Measurements from ENCODE around the gene SPACA9. TPM values are rescaled to one million over a fixed set of nuclear protein-coding genes. Genes with fewer than 3 reads are reported as not detected.

Gene SPACA9
- polyA plus RNA-seq, result 1 to 10 TPM; 2.9 to 6.3 (median 3.1) TPM

DNA sequence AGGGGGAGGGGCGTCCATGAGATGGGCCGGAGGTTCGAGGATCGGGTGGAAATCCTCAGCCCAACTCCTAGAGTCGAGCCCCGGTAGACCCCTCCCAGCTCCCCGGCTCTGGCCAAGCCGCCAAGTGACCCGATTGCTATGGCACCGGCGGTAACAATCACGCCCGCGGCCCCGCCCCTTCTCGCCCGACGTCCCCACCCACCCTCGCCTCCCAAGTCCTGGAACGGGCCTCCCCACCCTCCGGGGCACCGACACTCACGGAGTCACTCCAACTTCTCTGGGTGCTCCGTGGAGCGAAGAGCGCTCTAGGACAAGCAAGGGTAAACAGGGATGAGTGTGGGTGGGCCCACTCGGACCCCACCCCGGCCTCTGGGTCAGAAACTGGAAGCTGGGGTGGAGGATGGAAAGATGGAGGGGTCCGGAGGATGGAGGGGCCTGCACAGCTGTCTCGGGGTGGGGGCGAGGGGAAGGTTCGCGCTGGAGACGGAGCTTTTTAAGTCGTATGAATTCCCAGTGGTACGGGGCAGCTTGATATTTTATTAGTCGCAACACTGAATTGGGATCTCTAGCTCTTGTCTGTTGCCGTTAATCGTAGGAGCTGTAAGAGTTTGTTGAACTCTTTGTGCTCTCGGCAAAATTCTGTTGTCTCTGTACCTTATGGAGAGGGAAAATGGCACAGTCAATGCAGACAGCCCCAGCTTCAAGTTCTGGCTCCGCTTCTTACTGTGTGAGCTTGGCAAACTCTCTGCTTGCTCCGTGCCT is at the start of gene SPACA9:
TSS of gene SPACA9 (plus strand) at position 204 of the 762 bp plus-strand sequence. CDS start 5,050 bp downstream, outside the sequence.
- 10 to 16% (median 15%) methylated on average over 40 to 42 of the region's 42 CpGs for WGBS, 3 donors
- no peak within 1 kb of the TSS for H3K27ac ChIP-seq (ENCODE audit: low read depth, low read length)

DNA sequence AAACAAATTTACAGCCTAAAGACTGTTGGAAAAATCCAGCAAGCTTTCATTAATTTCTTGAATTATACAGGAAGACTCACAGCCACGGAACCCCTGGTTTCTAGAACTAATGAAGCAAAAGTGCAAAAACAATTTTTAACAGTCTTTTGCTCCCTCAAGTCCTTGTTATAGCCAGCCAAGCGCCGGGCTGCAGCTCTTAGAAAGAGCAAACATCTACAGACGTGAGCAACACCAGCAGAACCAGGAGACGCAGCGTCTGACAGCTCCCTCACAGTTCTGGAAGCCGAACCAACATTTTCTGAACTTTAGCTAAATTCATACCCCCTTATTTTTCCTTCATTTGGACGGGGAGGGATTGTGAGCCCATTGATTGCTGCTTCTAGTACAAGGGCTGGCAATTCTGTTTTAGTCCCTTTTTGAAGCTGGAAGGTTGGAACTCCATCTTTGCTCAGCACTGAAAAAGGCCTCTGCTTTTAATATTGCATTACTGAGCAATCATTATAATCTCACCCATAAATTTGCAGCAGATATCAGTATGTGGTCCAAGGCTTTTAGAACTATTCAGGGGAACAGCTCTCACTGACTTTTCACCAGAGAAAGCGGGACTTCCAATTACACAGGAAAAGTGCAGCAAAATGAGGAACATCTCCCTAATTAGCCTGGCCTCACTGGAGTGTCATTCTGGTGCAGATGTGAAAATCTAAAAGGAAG is 46.4 kb upstream of the SPACA9 start:
- WGBS, 3 donors, result 77 to 81% (median 78%) methylated on average over 9 of the region's 9 CpGs
- no peak overlapping the region for H3K27ac ChIP-seq (ENCODE audit: low read depth, low read length)

DNA sequence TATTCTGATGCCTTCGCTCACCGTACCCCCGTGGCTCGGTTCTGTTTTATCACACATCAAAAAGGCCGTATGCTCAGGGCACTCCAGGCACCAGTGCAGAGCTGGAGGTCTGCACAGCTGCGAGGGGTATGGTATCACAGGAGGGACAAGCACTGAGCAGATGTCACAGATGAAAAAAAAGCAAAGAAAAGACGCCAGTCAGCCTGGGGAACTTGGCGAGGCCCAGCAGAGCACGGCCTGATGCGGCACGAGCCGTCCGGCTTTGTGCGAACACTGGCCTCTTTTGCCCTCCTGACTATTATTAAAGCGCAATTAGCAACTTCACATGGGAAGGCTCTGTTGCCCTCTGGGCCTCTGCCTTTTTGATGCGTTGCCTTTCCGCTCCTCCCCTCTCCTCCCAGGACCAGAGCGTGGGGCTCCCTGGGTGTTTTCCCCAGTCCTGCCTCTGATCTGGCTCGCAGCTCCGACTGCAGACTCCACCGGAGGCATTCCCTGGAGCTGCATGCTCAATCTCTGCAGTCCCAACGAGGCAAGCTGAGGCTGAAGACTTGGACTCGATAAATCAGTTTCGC is 45.1 kb upstream of the SPACA9 start:
- WGBS, 3 donors, result 71 to 78% (median 72%) methylated on average over 24 of the region's 24 CpGs
- no peak overlapping the region for H3K27ac ChIP-seq (ENCODE audit: low read depth, low read length)

DNA sequence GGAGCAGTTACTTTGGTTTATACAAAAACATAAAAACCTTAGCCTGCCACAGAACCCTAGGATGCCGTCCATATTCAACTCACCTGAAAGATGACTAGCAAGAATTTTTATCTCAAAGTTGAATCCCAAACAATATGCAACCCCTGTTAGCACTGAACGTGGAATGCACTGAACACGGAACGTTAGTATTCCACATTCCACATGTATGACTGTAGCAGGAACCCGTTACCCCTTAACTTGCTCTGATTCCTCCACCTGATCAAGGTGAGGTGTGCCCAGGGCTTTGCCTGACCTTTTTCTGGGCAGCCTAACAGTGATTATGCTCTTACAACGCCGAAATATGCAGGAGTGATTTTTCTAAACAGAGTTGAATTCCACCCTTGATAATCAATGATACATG is 44.4 kb upstream of the SPACA9 start:
- 86 to 91% (median 89%) methylated on average over 7 of the region's 7 CpGs for WGBS, 3 donors
- H3K27ac ChIP-seq (ENCODE audit: low read depth, low read length), result no peak overlapping the region

DNA sequence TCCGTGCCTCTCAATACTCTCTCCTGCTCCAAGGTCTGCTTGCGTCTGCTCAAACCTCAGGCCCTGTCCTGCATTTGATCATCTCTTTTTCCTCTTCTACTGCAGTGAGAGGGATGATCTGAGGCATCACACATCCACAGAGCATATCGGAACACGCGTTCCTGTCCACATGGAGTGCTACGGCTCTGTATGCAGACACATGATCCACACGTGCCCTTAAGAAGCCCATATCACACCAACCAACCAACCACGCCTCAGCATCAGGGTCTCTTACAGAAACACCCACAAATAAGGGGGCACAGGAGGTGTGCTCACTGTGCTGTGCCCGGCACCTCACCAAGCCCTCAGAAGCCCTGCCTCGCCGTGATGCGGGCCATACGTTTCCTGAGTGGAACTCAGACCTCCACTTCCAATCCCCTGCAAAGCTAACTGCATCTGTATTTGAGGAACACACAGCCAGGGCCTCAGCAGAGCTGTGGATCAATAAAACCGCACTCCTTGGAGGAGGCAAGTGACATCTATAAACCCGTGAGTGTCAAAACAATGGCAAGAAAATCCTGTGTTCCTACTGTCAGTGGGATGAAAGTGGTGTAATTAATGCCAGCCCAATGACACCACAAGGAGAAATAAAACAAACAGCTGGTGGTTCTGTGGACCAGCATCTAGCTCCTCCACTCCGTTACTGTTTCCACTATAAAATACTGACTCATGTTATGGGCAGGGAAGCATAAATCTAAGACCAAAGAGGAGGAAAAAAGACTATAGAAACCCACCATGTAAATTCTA is 41.0 kb upstream of the SPACA9 start:
- 81 to 87% (median 84%) methylated on average over 16 of the region's 16 CpGs for WGBS, 3 donors
- H3K27ac ChIP-seq (ENCODE audit: low read depth, low read length), result no peak overlapping the region

DNA sequence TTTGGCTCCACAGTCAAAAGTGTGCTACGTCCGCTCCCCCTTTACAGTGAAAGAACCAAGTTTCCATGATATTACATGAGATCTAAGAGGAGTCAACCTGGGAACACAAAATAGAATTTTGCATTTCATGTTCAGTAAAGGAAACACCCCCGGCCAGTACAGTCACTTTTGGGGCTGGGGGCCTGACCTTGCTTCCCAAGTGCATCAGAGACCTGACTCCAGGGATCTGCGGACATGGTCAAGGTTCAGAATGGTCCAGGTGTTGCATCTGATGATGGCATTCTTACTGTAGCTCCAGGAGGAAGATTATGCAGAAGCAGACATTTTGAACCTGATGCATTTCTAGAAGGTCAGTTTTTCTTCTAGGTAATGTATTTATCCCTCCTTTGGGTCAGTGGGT is 40.4 kb upstream of the SPACA9 start:
- 86 to 90% (median 87%) methylated on average over 4 of the region's 4 CpGs for WGBS, 3 donors
- H3K27ac ChIP-seq (ENCODE audit: low read depth, low read length), result no peak overlapping the region

DNA sequence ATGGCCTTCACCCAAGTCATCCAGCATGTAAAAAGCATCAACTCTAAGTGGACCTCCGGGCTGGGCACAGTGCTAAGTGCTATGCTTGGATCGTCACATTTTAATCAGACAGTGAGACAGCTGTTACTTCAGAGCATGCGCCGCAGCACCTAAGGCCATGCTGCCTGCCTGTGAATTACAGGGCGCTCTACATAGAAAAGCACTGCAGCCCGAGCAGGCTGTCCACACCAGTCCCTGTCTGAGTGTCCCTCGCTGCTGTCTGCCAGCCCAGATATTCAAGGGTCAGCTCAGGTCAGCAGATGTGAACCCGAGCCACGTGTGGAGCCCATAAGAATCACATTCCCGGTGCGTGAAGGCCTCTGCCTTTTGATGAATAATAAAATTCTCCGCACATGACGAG is 37.7 kb upstream of the SPACA9 start:
- WGBS, 3 donors, result 78 to 87% (median 86%) methylated on average over 13 of the region's 13 CpGs
- H3K27ac ChIP-seq (ENCODE audit: low read depth, low read length), result no peak overlapping the region

DNA sequence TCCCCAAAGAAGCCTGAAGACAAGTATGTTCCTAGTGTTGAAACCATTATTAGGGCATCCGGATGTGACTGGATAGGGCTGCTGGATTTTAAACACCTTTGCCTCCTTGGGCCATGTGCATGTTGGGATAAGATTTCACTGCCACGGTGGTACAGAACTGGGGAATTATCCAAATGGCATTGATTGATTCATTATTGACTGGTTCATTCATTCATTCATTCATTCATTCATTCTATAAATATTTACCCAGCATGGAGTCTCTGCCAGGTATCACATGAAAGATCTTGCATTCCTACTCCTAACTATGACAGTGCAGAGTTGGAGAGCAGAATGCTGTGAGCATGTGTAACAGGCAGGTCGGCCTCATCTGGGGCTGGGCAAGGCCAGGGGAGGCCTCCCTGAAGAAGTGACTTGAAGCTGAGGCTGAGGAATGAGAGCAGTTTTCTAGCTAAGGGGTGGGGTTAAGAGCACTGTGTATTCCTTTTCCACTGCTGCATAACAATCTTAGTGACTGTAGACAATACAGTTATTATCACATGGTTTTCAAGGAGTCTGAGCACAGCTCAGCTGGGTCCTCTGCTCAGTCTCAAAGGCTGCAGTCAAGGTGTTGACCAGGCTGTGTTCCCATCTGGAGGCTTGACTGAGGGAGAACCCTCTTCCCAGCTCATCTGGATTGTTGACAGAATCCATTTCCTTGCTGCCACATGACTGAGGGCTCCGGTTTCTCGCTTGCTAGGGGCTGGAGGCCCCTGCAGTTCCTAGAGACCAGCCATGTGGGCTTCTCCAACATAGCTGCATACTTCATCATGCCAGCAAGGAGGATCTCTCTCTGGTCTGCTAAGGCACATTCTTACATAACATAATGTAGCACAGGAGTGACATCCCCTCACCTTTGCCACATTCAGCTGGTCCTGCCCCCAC is 36.3 kb upstream of the SPACA9 start:
- WGBS, 3 donors, result 80 to 85% (median 83%) methylated on average over 5 of the region's 5 CpGs
- no peak overlapping the region for H3K27ac ChIP-seq (ENCODE audit: low read depth, low read length)

DNA sequence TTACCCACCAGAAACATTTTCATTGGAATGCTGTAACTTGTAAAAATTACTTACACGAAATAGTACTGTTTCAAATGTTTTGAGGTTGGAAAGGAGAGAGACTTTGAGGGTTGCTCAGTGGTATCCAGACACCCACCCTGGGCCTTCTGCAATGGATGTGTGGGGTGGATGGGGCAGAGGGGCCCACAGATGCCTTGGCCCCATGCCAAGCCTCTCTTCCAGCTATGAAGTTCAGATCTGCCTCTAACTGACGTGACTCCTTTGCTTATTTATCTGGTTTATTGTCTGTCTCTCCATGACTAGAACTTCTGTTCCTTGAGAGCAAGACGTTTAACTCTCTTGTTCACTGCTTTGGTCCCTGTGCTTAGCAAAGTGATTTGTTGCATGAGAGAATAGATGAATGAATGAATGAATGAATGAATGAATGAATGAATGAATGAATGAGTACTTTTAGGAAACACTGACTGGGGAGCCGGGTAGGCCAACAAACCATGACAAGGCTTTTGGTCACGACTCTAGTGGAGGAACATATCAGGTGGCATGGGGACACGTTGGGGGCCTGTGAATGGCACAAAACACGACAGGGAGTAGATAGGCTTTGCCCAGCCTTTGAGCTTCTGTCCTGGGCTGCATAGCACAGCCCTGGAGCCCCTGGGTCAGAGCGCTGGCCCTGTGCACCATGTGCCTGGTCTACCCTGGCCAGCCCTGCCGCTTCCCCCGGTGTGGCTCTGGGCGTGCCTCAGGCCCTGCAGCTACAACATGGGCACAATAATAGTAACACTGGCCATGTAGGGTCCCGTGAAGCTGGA is 32.4 kb upstream of the SPACA9 start:
- H3K27ac ChIP-seq (ENCODE audit: low read depth, low read length), result no peak overlapping the region
- WGBS, 3 donors, result 88 to 89% (median 88%) methylated on average over 12 of the region's 12 CpGs

DNA sequence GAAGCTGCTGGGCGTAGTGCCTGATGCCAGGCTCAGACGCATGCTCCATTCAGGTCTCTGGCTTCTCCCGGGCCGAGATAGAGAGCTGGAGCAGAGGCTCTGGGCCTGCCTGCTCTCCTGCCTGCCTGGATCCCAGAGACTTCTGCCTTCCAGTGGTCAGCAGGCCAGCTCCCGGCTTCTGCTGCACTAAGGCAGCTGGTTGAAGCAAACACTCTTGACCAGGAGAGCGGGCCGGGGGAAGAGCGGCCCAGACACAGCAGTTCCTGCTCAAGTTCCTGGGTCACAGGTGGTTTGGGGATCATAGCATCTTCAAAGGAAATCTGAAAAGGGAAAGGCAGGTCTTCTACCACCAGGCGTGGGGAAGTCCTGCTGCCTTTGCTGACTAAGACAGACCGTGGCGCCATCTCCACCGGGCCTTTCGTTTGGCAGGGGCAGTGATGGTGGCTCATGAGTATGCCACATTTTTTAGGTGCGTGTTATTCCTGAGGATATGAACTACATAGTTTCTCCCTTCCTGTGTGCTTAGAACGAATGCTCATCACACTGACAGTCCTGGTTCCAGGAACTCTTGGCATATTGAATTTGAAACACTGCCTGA is 31.7 kb upstream of the SPACA9 start:
- WGBS, 3 donors, result 87 to 92% (median 88%) methylated on average over 15 of the region's 15 CpGs

DNA sequence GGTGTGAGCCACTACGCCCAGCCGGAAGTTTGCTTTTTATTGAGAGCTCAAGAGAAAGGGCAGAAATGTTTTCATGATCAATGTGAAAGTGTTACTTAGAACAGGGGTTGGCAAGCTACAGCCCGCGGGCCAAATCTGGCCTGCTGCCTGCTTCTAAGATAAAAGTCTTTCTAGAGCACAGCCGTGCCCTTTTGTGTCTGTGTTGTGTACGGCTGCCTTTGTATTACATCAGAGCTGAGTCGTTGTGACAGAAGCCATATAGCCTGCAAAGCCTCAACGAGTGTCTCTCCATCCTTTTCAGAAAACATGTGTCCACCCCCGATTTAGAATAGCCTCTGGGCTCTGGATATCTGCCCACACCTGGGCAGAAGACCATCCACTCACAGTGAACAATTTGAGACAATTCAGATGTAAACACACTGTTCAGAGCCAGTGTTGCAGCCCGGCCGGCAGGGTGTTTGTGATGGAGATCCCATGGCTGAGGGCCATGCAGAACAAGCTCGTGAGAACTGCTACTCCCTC is 29.5 kb upstream of the SPACA9 start:
- H3K27ac ChIP-seq (ENCODE audit: low read depth, low read length), result no peak overlapping the region
- WGBS, 3 donors, result 53 to 70% (median 66%) methylated on average over 12 of the region's 12 CpGs

More for the DNA sequence above, 31.7 kb upstream of the SPACA9 start:
- no peak overlapping the region for H3K27ac ChIP-seq (ENCODE audit: low read depth, low read length)

DNA sequence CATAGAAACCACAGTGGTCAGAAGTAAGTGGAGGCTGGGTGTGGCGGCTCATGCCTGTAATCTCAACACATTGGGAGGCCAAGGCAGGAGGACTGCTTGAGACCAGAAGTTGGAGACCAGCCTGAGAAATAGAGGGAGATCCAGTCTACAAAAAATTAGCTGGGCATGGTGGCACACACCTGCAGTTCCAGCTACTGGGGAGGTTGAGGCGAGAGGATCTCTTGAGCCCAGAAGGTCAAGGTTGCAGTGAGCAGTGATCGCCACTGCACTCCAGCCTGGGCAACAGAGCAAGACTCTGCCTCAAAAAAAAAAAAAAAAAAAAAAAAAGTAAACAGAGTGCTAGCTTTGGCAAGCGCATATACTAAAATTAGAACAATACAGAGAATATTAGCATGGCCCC is 25.2 kb upstream of the SPACA9 start:
- no peak overlapping the region for H3K27ac ChIP-seq (ENCODE audit: low read depth, low read length)
- WGBS, 3 donors, result 90 to 98% (median 93%) methylated on average over 4 of the region's 4 CpGs

DNA sequence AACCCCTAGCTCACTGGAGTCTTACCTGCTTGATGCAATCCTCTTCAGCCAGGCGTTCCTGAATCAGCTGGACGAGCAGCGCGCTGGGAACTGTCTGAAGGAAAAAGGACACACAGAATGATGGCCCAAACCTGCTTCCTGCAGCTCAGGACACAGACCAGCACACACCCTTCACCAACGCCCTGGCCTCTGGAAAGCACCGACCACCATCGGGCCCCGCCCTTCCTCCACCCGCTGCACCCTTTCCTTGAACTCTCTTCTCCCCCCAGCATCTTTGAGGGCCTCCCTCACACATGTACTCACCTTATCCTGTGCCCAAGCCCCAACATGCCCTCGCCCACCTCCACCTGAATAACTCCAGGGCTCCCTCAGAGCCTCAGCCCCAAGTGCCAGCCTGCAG is 23.9 kb upstream of the SPACA9 start:
- WGBS, 3 donors, result 69 to 82% (median 79%) methylated on average over 10 of the region's 10 CpGs
- no peak overlapping the region for H3K27ac ChIP-seq (ENCODE audit: low read depth, low read length)

DNA sequence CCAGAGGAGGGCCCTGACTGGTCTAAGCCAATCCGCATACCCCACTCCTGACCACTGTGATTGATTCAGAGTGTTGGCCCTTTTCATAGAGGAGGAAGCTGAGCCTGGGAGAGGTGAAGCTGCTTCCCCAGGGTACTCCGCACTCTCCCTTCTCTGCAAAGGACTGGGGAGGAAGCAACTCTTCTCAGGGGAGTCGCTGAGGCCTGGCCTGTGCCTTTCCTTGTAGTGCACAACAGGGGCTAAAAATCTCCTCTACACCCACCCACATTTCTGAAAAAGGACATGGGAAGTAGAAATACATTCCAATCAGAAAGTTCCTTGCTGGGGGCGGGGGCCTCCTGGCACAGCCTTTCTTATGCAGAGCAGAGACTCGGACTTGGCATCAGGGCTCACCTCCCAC is 22.8 kb upstream of the SPACA9 start:
- WGBS, 3 donors, result 86 to 91% (median 90%) methylated on average over 5 of the region's 5 CpGs
- no peak overlapping the region for H3K27ac ChIP-seq (ENCODE audit: low read depth, low read length)

DNA sequence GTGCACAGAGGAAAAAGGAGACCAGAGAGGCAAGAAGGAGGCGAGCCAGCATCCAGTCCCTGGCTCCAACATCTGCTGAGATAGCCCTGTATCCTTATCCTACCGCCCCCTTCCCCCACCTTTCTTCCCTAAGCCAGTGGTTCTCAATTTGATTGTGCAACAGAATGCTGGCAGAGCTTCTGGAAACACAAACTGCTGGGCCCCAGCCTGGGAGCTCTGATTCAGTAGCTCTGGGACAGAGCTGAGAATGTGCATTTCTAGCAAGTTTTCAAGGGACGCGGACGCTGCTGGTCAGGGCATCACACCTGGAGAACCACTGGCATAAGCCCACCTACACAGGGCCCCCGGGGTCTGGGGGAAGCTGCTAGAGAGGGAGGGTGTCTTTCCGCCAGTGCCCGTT is 21.7 kb upstream of the SPACA9 start:
- H3K27ac ChIP-seq (ENCODE audit: low read depth, low read length), result no peak overlapping the region
- WGBS, 3 donors, result 36 to 71% (median 44%) methylated on average over 6 to 8 of the region's 8 CpGs

DNA sequence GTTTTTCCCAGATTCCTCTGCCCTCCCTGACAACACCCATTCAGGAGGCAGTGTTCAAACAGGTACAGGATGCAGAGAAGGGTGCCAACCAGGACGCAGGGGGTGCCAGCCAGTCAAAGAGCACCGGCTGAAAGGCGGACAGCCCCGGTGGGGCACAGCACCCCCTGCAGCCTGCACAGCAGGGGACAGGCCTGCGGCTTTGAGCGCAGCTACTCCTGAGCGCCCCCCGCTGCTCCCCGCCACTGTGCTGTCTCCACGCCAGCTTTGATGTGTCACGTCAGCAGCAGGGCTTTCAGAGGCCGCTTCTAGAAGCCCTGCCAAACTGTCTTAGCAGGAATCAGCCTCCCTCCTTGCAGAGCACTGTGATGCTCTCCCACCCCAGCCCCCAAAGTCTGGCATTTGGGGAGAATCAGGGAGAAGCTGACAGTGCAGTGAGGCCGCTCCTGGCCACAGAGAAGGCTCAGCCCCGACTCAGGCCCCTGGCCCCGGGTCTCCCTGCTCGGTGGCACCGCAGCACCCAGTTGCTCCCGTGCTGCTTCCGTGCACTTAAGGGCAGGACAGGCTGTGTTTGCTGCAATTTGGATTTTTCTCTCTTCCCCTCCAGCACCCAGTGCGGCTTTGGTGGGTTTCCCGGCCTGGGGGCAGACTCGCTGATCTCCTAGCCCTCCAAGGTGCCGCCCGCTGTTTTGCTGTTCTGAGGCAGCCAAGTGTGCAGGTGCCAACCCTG is 20.9 kb upstream of the SPACA9 start:
- no peak overlapping the region for H3K27ac ChIP-seq (ENCODE audit: low read depth, low read length)
- WGBS, 3 donors, result 56 to 64% (median 59%) methylated on average over 24 of the region's 24 CpGs
